GM13976 (cell line): Measurements from ENCODE around the gene MERTK.
"Not testable (repeated sequence)": the region's sequence is repeated elsewhere in the genome, so short reads cannot be mapped to it uniquely, and the experiment has no call there.

Source experiments
- DNase-seq: peaks from one replicate; pipeline ENCODE4 v3.0.0; 2012; ENCODE audit warnings: low spot score
- in situ Hi-C: fragments of 300-500 bp; cut with MboI; formaldehyde crosslinking; loops from one replicate; pipeline ENCODE4 v1.12.0; 2022; ENCODE audit warnings: low sequenced_read_pairs, mixed read lengths, inconsistent platforms; ENCODE audit not compliant: unreplicated experiment
- TF ChIP-seq, protein P1 (sequence below): IDR thresholded peaks from 2 replicates; pipeline ENCODE4 v1.5.1; 2012; ENCODE audit warnings: borderline replicate concordance, mild to moderate bottlenecking; ENCODE audit not compliant: insufficient read depth; ENCODE audit errors: extremely low read depth, missing control alignments, control extremely low read depth

Gene MERTK

DNA sequence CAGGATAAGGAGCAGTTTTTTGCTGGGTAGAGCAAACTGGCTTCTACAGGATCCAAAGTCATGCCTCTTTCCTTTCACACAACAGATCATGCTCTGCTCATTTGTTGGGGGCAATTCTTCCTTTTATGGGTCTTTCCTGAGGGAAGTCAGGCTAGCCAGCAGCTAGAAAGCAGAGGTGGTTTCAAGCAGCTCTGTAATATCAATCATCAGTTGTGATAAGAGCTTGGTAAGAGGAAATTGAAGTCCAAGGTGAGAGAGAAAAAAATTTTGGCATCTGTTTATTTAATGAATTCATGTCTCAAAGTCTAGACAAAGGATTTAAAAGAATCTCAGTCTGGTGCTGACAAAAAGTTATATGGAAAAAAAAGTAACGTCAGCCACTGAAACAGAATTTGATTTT is 162.9 kb downstream of the MERTK start:
- no peak for DNase-seq
- in situ Hi-C loops: loop anchor here (25.0 kb wide), 1 partner anchor 651 kb away; the partner anchor contains the start of gene NT5DC4
- TF ChIP-seq, protein P1, sequence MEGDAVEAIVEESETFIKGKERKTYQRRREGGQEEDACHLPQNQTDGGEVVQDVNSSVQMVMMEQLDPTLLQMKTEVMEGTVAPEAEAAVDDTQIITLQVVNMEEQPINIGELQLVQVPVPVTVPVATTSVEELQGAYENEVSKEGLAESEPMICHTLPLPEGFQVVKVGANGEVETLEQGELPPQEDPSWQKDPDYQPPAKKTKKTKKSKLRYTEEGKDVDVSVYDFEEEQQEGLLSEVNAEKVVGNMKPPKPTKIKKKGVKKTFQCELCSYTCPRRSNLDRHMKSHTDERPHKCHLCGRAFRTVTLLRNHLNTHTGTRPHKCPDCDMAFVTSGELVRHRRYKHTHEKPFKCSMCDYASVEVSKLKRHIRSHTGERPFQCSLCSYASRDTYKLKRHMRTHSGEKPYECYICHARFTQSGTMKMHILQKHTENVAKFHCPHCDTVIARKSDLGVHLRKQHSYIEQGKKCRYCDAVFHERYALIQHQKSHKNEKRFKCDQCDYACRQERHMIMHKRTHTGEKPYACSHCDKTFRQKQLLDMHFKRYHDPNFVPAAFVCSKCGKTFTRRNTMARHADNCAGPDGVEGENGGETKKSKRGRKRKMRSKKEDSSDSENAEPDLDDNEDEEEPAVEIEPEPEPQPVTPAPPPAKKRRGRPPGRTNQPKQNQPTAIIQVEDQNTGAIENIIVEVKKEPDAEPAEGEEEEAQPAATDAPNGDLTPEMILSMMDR: no peak

DNA sequence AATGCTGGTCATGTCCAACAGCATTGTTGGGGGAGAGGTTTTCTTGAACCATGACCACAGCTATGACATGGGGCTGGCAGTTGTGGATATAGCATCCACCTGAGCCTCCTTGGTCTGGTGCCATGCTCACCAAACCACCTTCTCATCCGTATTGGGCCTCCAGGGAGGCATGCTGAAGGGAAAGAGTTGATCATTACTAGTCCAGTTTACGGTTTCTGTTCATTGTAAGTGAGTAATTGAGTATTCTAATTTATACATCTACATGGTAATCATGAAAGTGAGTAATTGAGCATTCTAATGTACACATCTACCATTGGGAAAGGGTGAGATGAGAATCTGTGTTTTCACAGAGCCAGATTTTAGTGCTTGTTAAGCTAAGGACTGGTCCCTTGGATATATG is 163.4 kb downstream of the MERTK start:
- TF ChIP-seq, protein P1: no peak
- in situ Hi-C loops: loop anchor here (25.0 kb wide), 1 partner anchor 650 kb away; the partner anchor contains the start of gene NT5DC4
- DNase-seq: no peak

DNA sequence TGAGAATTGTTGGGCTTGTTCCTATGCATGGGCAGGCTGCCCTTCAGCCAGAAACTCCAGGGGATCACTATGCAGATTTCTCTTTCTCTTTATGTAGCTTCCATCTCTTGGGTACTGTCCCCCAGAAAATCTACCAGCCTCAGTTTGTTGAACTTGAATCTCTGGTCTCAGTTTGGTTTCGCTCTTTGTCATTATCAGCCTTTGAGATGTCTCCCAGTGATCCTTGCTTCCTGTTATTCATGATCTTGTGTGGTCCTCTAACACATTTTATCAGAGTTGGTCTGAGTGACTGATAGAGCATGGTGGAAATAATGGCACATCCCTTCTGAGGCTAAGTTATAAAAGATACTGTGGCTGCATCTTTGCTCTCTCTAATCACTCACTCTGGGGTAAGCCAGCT is 164.5 kb downstream of the MERTK start:
- DNase-seq: no peak
- TF ChIP-seq, protein P1: no peak
- in situ Hi-C loops: loop anchor here (25.0 kb wide), 1 partner anchor 649 kb away; the partner anchor contains the start of gene NT5DC4

DNA sequence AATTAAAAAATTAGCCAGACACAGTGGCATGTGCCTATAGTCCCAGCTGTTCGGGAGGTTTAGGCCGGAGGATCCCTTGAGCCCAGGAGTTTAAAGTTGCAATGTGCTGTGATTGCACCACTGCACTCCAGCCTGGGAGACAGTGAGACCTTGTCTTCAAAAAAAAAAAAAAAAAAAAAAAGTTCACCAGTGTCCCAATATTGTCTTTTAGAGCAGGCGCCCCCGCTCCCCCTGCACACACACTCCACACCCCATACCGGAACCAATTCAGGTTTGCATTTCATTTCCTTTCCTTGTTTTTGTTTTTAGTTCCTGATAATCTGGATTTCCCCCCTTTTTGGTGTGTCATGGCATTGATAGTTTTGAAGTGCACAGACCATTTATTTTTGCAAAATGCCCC is 167.1 kb downstream of the MERTK start:
- no peak for DNase-seq
- in situ Hi-C loops: loop anchor here (25.0 kb wide), 1 partner anchor 647 kb away; the partner anchor contains the start of gene NT5DC4

DNA sequence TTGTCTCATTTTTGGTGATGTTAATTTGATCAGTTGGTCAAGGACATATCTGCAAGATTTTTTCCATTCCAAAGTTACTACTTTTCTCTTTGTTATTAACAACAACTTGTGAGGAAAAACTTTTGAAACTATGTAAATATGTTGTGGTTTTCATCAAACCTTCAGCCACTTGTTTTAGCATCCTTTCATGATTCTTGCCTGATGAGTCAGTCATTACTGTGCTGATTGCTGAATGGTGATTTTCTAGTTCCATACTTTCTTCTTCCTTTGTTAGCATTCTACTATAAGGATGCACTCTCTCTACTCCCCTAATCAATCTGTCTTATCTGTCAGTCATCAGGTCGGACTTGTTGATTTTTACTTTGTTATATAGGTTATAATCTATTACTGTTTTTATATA is 167.6 kb downstream of the MERTK start:
- TF ChIP-seq, protein P1: no peak
- no peak for DNase-seq
- in situ Hi-C loops: loop anchor here (25.0 kb wide), 1 partner anchor 646 kb away; the partner anchor contains the start of gene NT5DC4

More for the DNA sequence above, 167.1 kb downstream of the MERTK start:
- TF ChIP-seq, protein P1: no peak

DNA sequence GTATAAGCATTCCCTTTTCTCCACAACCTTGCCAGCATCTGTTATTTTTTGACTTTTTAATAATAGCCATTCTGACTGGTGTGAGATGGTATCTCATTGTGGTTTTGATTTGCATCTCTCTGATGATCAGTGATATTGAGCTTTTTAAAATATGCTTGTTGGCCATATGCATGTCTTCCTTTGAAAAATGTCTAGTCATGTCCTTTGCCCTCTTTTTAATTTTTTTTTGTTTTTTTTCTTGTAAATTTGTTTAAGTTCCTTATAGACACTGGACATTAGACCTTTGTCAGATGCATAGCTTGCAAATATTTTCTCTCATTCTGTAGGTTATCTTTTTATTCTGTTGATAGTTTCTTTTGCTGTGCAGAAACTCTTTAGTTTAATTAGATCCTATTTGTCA is 171.4 kb downstream of the MERTK start:
- in situ Hi-C loops: loop anchor here (25.0 kb wide), 1 partner anchor 643 kb away; the partner anchor contains the start of gene NT5DC4
- DNase-seq: not testable (repeated sequence)

DNA sequence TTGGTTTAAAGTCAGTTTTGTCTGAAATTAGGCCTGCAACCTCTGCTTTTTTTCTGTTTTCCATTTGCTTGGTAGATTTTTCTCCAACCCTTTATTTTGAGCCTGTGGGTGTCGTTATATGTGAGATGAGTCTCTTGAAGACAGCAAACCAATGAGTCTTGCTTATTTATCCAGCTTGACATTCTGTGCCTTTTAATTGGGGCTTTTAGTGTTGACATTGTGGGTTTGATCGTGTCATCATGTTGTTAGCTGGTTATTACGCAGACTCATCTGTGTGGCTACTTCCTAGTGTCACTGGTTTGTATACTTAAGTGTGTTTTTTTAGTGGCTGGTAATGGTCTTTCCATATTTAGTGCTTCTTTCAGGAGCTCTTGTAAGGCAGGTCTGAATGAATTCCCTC is 175.5 kb downstream of the MERTK start:
- in situ Hi-C loops: loop anchor here (25.0 kb wide), 1 partner anchor 638 kb away; the partner anchor contains the start of gene NT5DC4
- TF ChIP-seq, protein P1: no peak
- DNase-seq: no peak
